ENCODE results near the gene TBC1D22A.
"Not testable (repeated sequence)": the region's sequence is repeated elsewhere in the genome, so short reads cannot be mapped to it uniquely, and the experiment has no call there.

The TBC1D22A gene

GRCh38 chr22:47113853-47114415 is 351.5 kb downstream of the TBC1D22A start:
- no peak for DNase-seq

GRCh38 chr22:47114813-47115517 is 352.5 kb downstream of the TBC1D22A start:
- DNase-seq = no peak

DNA sequence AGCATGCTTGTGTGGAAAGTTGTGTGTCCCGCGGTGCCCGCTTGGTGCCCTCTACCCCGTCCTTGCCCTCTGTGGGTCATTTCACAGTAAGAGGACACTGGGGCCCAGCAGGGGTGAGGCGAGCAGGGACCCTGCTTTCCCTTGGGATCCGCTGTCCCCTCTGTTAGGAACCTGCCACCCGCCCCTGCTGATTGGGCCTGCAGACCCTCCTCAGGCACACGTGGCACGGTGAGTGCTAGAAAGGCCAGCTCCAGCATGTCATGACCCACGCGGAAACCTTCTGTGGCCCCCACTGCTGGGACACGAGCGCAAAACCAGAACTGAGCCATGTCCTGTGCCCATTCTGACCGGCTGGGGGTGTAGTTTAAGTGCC is 353.1 kb downstream of the TBC1D22A start:
- DNase-seq = no peak

DNA sequence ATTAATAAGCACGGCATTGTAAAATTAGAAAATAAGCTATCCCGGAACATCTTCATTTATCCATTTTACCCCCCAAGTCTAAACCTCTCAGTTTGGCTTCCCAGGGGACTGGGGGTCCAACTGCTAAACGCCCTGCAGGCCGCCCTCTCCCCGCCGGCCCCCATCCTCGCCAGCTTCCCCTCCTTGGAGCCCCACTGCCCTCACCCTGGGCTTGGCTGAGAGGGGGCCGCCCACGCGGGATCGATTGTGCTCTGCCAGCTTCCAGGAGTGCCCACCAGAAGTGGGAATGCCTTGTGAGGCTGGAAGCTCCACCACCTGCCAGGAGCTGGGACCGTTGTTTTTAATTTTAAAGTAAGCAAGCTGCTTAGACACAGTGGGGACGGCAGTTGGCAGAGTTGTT is 353.5 kb downstream of the TBC1D22A start:
- DNase-seq = no peak

DNA sequence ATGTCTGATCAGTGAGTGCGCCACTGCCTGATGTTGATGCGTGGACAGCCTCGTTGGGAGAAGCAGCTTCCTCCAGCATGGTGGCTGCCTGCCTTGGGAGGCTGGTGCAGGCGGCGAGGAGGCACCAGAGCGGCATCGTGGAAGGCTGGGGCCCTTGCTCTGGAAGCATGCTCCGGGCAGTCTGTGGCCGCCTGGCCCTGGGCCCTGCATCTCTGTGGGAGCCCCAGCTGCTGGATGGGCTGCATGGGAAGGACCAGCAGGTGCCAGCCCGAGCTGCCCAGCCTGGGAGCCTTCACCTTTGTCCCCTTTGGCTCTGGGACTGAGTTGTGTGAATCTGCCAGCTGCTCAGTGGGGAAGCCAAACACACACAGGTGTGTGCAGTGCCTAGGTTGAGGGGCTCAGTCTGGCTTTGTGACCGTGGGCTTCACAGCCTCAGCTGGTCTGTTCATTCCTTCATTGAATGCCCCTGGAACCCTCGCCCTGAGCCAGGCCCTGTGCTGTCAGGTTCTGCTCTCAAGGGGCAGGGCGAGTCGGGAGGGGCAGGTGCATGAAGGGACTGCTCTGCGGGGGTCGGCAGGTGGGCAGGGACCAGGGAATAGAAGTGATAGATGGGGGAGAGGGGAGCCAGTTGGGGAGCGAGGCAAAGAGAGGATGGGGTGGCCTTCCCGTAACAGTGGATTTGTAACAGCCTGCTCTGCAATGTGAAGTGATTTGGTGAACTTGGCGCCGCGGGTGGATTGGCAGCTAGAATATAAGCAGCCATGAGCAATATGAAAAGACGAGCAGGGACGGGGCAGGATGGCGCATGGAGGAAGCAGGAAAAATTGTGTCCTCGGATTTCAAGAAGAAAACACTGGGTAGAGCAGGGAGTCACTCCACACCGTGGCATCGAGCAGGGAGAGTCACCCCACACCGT is 354.2 kb downstream of the TBC1D22A start:
- no peak for DNase-seq

DNA sequence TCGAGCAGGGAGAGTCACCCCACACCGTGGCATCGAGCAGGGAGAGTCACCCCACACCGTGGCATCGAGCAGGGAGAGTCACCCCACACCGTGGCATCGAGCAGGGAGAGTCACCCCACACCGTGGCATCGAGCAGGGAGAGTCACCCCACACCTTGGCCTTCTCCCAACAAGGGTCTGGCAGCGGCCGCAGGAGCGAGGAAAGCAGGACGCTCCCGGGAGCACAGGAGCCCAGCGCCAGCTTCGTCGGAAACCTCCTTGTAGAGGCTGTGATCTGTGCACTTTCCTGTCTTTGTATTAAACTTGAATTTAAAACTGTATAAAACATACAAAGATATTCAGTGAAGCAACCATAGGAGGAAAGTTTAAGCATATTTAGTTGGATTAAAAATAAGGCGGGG is 355.0 kb downstream of the TBC1D22A start:
- not testable (repeated sequence) for DNase-seq

GRCh38 chr22:47119181-47119580 is 356.7 kb downstream of the TBC1D22A start:
- DNase-seq = no peak

DNA sequence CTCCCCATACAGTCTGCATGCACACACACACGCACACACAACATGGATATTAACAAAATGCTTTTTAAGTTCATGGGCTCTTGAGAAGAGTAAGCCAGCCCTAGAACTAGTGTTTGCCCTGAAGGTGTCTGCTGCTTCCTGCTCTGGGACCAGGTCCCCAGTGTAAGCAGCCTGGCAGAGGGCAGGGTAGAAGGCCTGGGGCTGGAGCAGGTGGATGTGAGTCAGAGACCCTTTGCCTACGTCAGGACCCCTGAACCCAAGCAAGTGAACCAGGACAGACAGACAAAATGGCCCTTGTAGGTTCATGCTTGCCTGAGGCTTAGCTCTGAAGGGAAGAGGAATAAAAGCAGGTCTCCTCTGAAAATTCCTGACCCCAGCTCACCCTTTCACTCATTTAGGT is 357.9 kb downstream of the TBC1D22A start:
- no peak for DNase-seq

GRCh38 chr22:47121791-47122190 is 359.3 kb downstream of the TBC1D22A start:
- DNase-seq = no peak

- DNase-seq = no peak
These were observed 360.1 kb downstream of the TBC1D22A start for GRCh38 chr22:47122441-47123000.

GRCh38 chr22:47123006-47123826 is 360.8 kb downstream of the TBC1D22A start:
- no peak for DNase-seq

- no peak for DNase-seq
These were observed 361.5 kb downstream of the TBC1D22A start for GRCh38 chr22:47123827-47124442.

- DNase-seq = no peak
These were observed 362.0 kb downstream of the TBC1D22A start for GRCh38 chr22:47124451-47124881.

DNA sequence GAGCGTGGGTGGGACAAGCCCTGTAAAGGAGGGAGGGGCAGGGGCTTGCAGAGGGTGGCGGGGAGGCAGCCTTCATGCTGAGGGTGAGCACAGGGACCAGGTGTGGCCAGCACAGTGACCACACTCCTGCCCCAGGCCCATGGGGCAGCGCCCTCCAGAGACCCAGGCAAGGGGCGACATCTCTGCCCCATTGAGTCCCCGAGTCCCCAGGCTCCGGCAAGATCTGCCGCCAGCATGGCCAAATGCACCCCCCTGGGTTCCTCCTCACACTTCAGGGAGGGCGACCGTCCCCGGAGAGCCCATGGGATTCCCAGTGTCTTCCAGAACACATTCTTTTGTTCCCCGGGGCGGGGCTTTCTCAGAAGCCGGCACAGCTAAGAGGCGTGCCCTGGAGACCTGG is 362.5 kb downstream of the TBC1D22A start:
- no peak for DNase-seq

DNA sequence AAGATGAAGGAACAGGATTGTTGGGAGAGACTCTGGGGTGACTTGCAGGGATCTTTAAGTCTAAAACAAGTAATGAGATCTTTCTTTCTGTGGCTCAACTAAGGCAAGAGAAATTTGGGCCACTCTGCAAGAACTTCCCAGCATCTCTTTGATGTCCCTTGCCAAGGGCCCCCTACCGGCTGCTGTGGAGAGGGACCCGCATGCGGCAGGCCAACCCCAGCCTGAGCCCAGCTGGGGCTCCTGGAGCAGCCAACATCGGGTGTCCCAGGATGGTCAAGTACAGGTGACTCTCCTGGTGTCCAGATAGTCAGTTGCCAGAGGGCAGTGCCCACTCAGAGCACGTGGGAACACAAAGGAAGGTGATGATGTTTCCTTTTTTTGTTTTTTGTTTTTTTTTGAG is 363.2 kb downstream of the TBC1D22A start:
- DNase-seq = no peak

GRCh38 chr22:47126344-47126811 is 363.9 kb downstream of the TBC1D22A start:
- no peak for DNase-seq

DNA sequence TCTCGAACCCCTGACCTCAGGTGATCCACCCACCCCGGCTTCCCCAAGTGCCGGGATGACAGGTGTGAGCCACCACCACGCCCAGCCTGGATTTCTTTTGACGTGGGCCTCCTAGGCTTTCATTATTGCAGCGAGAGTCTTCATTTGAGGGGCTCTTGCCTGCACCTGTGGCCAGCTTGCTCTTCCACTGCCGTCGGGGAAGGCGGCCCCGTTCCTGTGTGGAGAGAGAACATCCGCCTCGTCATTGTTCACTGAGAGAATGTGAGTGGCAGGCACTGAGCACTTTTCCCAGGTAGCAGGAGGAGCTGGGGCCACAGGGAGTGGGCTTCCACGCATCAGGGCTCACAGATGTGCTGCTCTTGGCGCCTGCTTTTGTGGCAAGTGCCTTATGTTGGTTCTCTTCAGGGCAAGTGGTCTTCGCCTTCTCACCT is 365.0 kb downstream of the TBC1D22A start:
- DNase-seq = no peak

DNA sequence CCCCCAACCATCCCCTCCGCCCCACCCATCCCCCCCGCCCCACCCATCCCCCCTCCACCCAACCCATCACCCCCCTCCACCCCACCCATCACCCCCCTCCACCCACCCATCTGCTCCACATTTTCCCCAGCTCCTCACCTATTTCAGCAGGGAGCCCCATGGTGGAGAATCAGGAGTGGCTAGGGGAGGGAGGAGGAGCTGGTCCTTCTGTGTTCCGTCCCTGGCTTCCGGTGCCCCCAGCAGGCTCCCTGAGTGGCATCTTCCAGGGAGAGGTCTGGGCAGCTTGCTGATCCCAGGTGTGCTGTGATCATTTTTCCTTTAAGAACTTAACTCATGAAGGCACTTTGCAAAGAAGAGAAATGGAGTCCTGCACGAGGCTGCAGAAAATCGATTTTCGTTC is 365.8 kb downstream of the TBC1D22A start:
- no peak for DNase-seq

DNA sequence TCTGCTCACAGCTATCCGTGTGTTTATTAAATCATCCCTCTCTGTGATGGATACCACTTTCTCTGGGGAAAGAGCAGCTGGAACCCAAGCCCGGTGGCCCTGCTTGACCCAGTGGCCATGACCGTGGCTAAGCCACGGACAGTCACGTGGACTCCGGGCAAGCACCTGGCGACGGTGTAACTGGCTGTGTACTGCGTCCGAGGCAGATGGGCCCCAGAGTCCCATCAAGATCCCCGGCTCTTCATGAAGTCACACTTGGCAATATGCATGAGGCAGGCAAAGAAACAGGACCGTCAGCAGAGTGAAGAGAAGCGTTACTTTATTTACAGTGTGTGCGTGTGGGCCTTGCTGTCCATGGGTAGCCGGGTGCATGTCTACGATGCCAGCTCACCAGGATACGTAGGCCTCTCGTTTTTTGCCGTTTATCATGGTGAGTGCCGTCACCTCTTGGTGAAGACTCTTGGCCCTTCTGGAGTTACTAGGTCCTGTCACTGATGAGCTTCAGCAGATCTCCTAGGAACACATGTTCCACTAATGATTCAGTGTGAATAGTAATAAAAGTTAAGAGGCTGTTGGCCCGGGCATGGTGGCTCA is 366.3 kb downstream of the TBC1D22A start:
- no peak for DNase-seq

- no peak for DNase-seq
These were observed 367.6 kb downstream of the TBC1D22A start for GRCh38 chr22:47129902-47130635.
